ENCODE results near the gene PAPSS1. TPM values are rescaled to one million over a fixed set of nuclear protein-coding genes. Genes with fewer than 3 reads are reported as not detected.

Gene PAPSS1
- total and polyA plus RNA-seq, 10 of the 15 experiments (the other 5 are each of a cell fraction or from before 2014, with no cell fraction given): 22.6 to 73.0 (median 30.6) TPM

DNA sequence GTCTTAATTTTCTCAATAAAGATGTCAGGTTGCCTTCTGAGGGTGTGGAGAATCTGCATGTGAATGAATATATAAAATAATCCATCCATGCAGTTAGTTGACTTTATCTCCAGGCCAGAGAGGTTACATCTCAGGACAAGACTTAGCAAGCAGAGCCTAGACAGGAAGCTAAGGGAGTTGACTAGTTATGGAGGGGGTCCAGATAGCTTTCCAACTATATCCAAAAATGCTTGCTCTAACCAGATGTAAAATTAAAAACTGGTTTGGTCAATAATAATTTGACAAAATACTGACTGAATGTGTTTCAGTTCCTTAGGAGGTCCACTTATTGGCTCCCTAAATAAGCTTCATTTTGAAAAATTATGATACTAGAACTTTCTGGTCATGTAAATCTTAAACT, 101.4 kb downstream of the PAPSS1 start (continued):
- TF ChIP-seq, protein P1, sequence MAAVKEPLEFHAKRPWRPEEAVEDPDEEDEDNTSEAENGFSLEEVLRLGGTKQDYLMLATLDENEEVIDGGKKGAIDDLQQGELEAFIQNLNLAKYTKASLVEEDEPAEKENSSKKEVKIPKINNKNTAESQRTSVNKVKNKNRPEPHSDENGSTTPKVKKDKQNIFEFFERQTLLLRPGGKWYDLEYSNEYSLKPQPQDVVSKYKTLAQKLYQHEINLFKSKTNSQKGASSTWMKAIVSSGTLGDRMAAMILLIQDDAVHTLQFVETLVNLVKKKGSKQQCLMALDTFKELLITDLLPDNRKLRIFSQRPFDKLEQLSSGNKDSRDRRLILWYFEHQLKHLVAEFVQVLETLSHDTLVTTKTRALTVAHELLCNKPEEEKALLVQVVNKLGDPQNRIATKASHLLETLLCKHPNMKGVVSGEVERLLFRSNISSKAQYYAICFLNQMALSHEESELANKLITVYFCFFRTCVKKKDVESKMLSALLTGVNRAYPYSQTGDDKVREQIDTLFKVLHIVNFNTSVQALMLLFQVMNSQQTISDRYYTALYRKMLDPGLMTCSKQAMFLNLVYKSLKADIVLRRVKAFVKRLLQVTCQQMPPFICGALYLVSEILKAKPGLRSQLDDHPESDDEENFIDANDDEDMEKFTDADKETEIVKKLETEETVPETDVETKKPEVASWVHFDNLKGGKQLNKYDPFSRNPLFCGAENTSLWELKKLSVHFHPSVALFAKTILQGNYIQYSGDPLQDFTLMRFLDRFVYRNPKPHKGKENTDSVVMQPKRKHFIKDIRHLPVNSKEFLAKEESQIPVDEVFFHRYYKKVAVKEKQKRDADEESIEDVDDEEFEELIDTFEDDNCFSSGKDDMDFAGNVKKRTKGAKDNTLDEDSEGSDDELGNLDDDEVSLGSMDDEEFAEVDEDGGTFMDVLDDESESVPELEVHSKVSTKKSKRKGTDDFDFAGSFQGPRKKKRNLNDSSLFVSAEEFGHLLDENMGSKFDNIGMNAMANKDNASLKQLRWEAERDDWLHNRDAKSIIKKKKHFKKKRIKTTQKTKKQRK (IDR thresholded peaks at IDR 0.05; ENCODE audit: low read depth, low read length): no peak
- TF ChIP-seq, protein P2, sequence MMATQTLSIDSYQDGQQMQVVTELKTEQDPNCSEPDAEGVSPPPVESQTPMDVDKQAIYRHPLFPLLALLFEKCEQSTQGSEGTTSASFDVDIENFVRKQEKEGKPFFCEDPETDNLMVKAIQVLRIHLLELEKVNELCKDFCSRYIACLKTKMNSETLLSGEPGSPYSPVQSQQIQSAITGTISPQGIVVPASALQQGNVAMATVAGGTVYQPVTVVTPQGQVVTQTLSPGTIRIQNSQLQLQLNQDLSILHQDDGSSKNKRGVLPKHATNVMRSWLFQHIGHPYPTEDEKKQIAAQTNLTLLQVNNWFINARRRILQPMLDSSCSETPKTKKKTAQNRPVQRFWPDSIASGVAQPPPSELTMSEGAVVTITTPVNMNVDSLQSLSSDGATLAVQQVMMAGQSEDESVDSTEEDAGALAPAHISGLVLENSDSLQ (IDR thresholded peaks at IDR 0.05): no peak
- TF ChIP-seq SMAD5 (IDR thresholded peaks at IDR 0.05; ENCODE audit: low read depth) (no peak), KLF5 (IDR thresholded peaks at IDR 0.05; ENCODE audit: partially characterized antibody) (no peak), SREBF2 (IDR thresholded peaks at IDR 0.05; ENCODE audit: low read length) (no peak)
- TF ChIP-seq, protein P3, sequence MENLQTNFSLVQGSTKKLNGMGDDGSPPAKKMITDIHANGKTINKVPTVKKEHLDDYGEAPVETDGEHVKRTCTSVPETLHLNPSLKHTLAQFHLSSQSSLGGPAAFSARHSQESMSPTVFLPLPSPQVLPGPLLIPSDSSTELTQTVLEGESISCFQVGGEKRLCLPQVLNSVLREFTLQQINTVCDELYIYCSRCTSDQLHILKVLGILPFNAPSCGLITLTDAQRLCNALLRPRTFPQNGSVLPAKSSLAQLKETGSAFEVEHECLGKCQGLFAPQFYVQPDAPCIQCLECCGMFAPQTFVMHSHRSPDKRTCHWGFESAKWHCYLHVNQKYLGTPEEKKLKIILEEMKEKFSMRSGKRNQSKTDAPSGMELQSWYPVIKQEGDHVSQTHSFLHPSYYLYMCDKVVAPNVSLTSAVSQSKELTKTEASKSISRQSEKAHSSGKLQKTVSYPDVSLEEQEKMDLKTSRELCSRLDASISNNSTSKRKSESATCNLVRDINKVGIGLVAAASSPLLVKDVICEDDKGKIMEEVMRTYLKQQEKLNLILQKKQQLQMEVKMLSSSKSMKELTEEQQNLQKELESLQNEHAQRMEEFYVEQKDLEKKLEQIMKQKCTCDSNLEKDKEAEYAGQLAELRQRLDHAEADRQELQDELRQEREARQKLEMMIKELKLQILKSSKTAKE (IDR thresholded peaks at IDR 0.05; ENCODE audit: low read depth, poor library complexity, severe bottlenecking): no peak
